AG09319 (cell line): Measurements from ENCODE around the gene PPA1.
A peak's percentile ranks its signal among the peaks of the same experiment; 100 is the strongest.
"Not testable (repeated sequence)": the region's sequence is repeated elsewhere in the genome, so short reads cannot be mapped to it uniquely, and the experiment has no call there.

Experiments
- DNase-seq: peaks from one replicate; pipeline ENCODE4 v3.0.0-alpha.2; 2010; ENCODE audit warnings: low read depth; ENCODE audit errors: extremely low read depth
- TF ChIP-seq, protein P1 (sequence below): IDR thresholded peaks from 2 replicates; pipeline ENCODE4 v1.5.1; 2011; ENCODE audit warnings: low read depth, mild to moderate bottlenecking, inconsistent platforms, low read length, moderate library complexity

Gene PPA1

DNA sequence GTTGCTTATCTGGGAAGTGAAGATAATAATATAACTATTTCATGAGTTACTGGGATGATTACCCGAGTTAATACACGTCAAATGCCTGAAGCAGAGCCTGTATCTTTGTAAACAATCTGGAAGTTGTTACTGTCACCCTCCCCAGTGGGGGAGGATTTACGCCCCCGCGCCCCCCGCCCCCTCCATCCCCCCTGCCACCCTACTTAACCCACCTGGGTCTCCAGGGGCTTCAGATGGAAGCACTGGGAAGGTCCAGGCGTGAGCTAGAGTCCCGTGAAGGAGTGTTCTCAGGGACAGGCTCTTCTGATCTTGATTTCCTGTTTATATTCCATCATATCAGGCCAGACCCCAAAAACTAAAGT is 691 bp upstream of the PPA1 start:
- no peak for DNase-seq
- TF ChIP-seq, protein P1, sequence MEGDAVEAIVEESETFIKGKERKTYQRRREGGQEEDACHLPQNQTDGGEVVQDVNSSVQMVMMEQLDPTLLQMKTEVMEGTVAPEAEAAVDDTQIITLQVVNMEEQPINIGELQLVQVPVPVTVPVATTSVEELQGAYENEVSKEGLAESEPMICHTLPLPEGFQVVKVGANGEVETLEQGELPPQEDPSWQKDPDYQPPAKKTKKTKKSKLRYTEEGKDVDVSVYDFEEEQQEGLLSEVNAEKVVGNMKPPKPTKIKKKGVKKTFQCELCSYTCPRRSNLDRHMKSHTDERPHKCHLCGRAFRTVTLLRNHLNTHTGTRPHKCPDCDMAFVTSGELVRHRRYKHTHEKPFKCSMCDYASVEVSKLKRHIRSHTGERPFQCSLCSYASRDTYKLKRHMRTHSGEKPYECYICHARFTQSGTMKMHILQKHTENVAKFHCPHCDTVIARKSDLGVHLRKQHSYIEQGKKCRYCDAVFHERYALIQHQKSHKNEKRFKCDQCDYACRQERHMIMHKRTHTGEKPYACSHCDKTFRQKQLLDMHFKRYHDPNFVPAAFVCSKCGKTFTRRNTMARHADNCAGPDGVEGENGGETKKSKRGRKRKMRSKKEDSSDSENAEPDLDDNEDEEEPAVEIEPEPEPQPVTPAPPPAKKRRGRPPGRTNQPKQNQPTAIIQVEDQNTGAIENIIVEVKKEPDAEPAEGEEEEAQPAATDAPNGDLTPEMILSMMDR: no peak

DNA sequence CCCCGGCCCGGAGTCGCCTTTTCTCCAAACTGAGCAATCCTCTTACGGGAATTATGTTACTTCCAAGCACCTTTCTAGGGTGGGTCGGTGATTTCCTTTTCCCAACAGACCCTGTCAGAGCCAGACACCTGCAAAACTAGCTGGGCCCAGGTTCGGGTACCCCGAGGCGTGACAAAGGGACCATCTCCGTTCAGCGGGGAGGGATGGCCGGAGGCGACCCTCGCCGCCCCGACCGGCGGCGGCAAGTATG is 445 bp downstream of the PPA1 start:
- DNase-seq: no peak

GRCh38 chr10:70232155-70232858 is 922 bp downstream of the PPA1 start:
- TF ChIP-seq, protein P1: no peak
- peak; percentile 18 for DNase-seq

More for the DNA sequence above, 445 bp downstream of the PPA1 start:
- TF ChIP-seq, protein P1: no peak

DNA sequence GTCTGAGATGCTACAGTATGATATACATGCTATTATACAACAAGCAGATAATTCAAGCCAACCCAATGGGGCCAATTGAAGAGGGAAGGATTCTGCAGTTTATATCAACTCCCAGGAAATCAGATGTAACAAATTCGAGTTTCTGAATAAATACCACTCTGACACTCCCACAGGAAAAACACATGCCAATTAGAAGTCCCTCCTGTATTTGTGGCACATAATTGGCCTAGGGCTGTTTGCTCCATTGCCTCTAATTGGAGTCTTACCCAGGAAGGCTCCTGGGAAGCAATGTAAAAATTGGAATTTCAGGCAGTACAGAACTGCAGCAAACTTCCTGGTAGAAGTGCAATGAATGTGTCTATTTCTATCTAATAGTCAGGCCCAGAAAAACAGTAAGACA is 4.7 kb downstream of the PPA1 start:
- TF ChIP-seq, protein P1: no peak
- no peak for DNase-seq

DNA sequence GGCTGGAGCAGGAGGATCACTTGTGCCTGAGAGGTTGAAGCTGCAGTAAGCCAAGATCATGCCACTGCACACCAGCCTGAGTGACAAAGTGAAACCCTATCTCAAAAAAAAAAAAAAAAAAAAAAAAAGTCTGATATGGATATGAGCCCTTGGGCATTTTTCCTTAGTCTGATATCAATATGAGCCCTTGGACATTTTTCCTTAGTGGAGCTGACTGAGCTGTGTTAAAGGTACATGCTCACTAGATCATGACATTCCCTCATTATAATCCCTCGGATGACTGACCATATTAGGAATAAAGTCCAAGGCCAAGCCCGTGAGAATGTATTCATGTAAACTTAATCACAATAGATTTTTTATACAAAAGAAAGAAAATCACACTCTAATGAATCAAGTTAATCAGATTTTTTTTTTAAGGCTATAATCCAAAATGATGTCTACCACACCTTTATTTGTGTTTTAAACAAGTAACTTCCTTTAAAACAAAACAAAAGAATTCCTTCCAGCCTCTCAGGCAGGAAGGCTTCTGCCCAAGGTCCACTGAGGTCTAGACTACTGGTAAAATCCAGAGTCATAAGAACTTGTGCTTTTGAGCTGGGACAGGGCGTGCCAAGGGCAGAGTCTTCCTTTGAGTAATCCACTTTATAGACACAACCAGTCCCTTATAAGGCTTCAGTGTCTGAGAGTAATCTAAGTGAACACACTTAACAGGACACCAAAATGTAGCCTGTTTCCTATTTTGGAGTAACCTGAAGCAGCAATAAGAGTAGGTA is 5.5 kb downstream of the PPA1 start:
- TF ChIP-seq, protein P1: no peak
- no peak for DNase-seq

DNA sequence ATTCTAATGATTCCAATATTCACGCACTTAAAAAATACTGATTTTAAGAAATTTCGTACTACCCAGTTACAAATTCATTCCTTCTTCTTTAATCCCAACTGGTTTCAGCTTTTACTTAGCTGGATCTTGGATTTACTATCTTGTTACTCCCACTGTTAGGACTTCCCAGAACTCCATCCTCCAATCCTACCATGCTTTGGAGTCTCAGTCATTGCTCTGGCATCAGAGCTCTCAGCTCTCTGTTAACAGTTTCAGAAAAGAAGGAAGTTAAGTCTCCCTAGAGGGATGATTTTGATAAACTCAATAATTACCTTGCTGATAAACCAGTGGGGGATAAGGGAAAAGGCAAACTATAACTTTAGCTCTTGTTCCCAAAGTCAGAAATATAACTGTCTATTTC is 9.5 kb downstream of the PPA1 start:
- no peak for DNase-seq
- TF ChIP-seq, protein P1: no peak

DNA sequence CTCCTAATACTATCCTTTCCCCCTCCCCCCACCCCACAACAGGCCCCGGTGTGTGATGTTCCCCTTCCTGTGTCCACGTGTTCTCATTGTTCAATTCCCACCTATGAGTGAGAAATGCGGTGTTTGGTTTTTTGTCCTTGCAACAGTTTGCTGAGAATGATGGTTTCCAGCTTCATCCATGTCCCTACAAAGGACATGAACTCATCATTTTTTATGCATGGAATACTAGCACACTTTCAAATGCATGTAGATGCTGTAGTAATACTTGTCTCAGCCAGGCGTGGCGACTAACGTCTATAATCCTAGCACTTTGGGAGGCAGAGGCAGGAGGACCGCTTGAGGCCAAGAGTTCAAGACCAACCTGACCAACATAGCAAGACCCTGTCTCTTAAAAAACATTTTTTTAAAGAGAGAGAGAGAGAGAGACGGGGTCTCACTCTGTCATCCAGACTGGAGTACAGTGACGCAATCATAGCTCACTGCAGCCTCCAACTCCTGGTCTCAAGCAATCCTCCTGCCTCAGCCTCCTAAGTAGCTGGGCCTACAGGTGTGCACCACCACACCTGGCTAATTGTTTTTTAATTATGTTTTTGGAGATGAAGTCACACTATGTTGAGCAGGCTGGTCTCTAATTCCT is 10.3 kb downstream of the PPA1 start:
- not testable (repeated sequence) for DNase-seq

GRCh38 chr10:70222340-70222794 is 10.9 kb downstream of the PPA1 start:
- no peak for DNase-seq
- TF ChIP-seq, protein P1: no peak
